Breast epithelium (tissue), 4 donors: ENCODE data around the gene PCDH9. TPM values are rescaled to one million over a fixed set of nuclear protein-coding genes. Genes with fewer than 3 reads are reported as not detected.

Source experiments
- DNase-seq, 2 donors: peaks; one replicate each; pipeline ENCODE4 v3.0.0-alpha.2; 2019; ENCODE audit warnings: low spot score in 2 of 2
- H3K27ac ChIP-seq, 2 donors: fragments of 200-600 bp; sonication (generic) in 1 of 2; one replicate each; pipeline ENCODE4 v1.5.1; 2016 to 2019; ENCODE audit warnings: mild to moderate bottlenecking in 1 of 2
- H3K27me3 ChIP-seq, 2 donors: fragments of 200-600 bp; sonication (generic) in 1 of 2; one replicate each; pipeline versions ENCODE4 v1.5.1 to v1.6.0; 2017 to 2019; ENCODE audit warnings: control low read depth in 1 of 2, mild to moderate bottlenecking in 1 of 2
- H3K36me3 ChIP-seq: fragments of 200-600 bp; one replicate; pipeline ENCODE4 v1.5.1; 2019
- H3K4me1 ChIP-seq, 2 donors: fragments of 200-600 bp; sonication (generic); one replicate each; pipeline ENCODE4 v1.5.1; 2016 to 2019; ENCODE audit warnings: control low read depth in 1 of 2
- H3K4me3 ChIP-seq, 3 donors: fragments of 200-600 bp; sonication (generic); 1 replicate in 2 of 3; 2 replicates in 1 of 3; pipeline ENCODE4 v1.5.1; 2016 to 2019; ENCODE audit warnings: mild to moderate bottlenecking in 3 of 3, moderate library complexity in 2 of 3
- H3K9me3 ChIP-seq, 2 donors: fragments of 200-600 bp; sonication (generic) in 1 of 2; one replicate each; pipeline ENCODE4 v1.5.1; 2016 to 2019; ENCODE audit warnings: control low read depth in 1 of 2
- POLR2A ChIP-seq: fragments of 450-650 bp; IDR thresholded peaks from one replicate; pipeline ENCODE4 v1.6.1; 2016; ENCODE audit warnings: antibody characterized with exemption, mild to moderate bottlenecking, moderate library complexity
- POLR2AphosphoS5 ChIP-seq, 3 donors: sonication (generic); formaldehyde crosslinking; IDR thresholded peaks; one replicate each; pipeline ENCODE4 v1.6.1; 2017; ENCODE audit warnings: antibody characterized with exemption in 3 of 3
- intact Hi-C: fragments of 100-400 bp; cut with DNase I; formaldehyde crosslinking; loops from one replicate; pipeline ENCODE4 v1.15.1; 2023; ENCODE audit warnings: low total_unique reads
- total RNA-seq, 3 donors: library from RNA; depleted of rRNA; stranded (reverse); fragments of >200 nt; gene quantifications; one replicate each; pipeline ENCODE4 v1.1.0, GENCODE V29; 2016
- TF ChIP-seq, protein P1 (sequence below), 3 donors: fragments of 450-650 bp; IDR thresholded peaks; one replicate each; pipeline ENCODE4 v1.5.1; 2016 to 2017; ENCODE audit warnings: antibody characterized with exemption in 3 of 3, mild to moderate bottlenecking in 3 of 3, moderate library complexity in 3 of 3

PCDH9 gene
- total RNA-seq, 3 donors from 2014 or later: 0.98 to 26.7 (median 3.7) TPM

- Histone ChIP-seq H3K27me3 (no peaks in the 10 kb centered on the region), H3K36me3 (no peaks in the 10 kb centered on the region), H3K9me3 (no peaks in the 10 kb centered on the region), H3K27ac (no peak overlapping the region), H3K4me3 (peak overlapping the region in 1 of 3 donors; percentile 17), H3K4me1 (no peaks in the 10 kb centered on the region)
- TF ChIP-seq POLR2AphosphoS5 (IDR thresholded peaks at IDR 0.05): no peak
- TF ChIP-seq POLR2A: no peak
- TF ChIP-seq, protein P1, sequence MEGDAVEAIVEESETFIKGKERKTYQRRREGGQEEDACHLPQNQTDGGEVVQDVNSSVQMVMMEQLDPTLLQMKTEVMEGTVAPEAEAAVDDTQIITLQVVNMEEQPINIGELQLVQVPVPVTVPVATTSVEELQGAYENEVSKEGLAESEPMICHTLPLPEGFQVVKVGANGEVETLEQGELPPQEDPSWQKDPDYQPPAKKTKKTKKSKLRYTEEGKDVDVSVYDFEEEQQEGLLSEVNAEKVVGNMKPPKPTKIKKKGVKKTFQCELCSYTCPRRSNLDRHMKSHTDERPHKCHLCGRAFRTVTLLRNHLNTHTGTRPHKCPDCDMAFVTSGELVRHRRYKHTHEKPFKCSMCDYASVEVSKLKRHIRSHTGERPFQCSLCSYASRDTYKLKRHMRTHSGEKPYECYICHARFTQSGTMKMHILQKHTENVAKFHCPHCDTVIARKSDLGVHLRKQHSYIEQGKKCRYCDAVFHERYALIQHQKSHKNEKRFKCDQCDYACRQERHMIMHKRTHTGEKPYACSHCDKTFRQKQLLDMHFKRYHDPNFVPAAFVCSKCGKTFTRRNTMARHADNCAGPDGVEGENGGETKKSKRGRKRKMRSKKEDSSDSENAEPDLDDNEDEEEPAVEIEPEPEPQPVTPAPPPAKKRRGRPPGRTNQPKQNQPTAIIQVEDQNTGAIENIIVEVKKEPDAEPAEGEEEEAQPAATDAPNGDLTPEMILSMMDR (IDR thresholded peaks at IDR 0.05): no peak
- intact Hi-C loops: no loop called here
- no peak for DNase-seq
These were observed 6.4 kb downstream of the PCDH9 start for GRCh38 chr13:67223742-67224141.

GRCh38 chr13:67223024-67223423 lies 7.1 kb downstream of the PCDH9 start:
- no peaks in the 10 kb centered on the region for H3K36me3 ChIP-seq
- no peaks in the 10 kb centered on the region for H3K4me1 ChIP-seq
- intact Hi-C loops: no loop called here
- DNase-seq: no peak
- H3K4me3 ChIP-seq: no peak overlapping the region
- H3K9me3 ChIP-seq: no peaks in the 10 kb centered on the region
- H3K27me3 ChIP-seq: no peaks in the 10 kb centered on the region
- TF ChIP-seq, protein P1 (IDR thresholded peaks at IDR 0.05): no peak
- TF ChIP-seq POLR2A: no peak
- no peak for TF ChIP-seq POLR2AphosphoS5 (IDR thresholded peaks at IDR 0.05)
- H3K27ac ChIP-seq: no peak overlapping the region

DNA sequence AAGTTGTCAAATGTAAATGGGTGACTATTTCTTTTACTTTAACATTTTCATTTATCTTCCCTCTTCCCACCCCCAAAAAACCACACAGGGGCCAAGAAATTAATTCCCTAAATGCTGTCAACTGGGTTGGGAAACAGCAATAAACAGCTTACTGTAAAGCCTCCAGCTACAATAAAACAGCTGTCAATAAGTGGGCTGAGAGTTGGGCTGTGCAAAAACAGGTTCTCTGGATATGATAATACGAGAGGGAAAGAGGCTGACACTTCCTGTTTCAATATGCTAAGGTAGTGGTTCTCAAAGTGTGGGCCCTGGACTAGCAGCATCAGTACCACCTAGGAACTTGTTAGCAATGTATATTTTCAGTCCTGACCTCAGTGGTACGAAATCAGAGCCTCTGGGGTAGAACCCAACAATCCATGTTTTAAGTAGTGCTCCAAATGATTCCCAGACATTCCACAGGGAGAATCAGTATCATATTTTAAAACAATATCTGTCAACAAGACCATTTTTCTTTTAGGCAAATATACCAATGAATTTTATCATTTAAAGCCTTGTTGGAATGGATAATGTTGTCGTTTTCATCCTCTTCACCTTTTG lies 8.4 kb downstream of the PCDH9 start:
- no peak for DNase-seq
- intact Hi-C loops: no loop called here
- no peak for TF ChIP-seq POLR2A
- H3K27me3 ChIP-seq: no peaks in the 10 kb centered on the region
- H3K9me3 ChIP-seq: no peaks in the 10 kb centered on the region
- no peaks in the 10 kb centered on the region for H3K36me3 ChIP-seq
- no peak overlapping the region for H3K4me3 ChIP-seq
- no peak overlapping the region for H3K27ac ChIP-seq
- no peaks in the 10 kb centered on the region for H3K4me1 ChIP-seq

GRCh38 chr13:67219113-67219512 lies 11.0 kb downstream of the PCDH9 start:
- Histone ChIP-seq H3K36me3 (no peaks in the 10 kb centered on the region), H3K4me1 (no peaks in the 10 kb centered on the region), H3K9me3 (no peaks in the 10 kb centered on the region), H3K27me3 (no peaks in the 10 kb centered on the region), H3K27ac (no peak overlapping the region), H3K4me3 (no peak overlapping the region)
- intact Hi-C loops: no loop called here
- DNase-seq: no peak
- TF ChIP-seq POLR2A: no peak
- TF ChIP-seq, protein P1 (IDR thresholded peaks at IDR 0.05): no peak
- TF ChIP-seq POLR2AphosphoS5 (IDR thresholded peaks at IDR 0.05): no peak

DNA sequence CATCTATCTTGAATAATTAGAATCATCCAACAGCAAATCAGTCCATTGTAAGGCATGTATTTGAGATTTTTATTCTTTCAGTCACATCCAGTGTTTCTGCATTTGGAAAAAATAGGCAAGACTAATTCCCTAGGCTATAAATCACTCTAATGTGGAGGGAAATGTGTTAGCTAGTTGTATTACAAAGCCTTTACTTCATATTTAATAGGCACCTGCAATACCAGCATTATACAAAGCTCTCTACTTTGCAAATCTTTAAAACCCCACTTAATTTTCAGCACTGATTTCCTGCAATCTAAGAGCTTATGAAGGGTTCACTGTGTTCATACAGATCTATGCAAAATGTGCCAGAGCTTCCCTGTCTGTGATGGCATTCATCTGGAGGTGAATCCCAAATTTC lies 12.3 kb downstream of the PCDH9 start:
- Histone ChIP-seq H3K4me3 (no peak overlapping the region), H3K9me3 (no peaks in the 10 kb centered on the region), H3K36me3 (no peaks in the 10 kb centered on the region), H3K27ac (no peak overlapping the region), H3K4me1 (no peaks in the 10 kb centered on the region), H3K27me3 (no peaks in the 10 kb centered on the region)
- no peak for DNase-seq
- intact Hi-C loops: no loop called here
- TF ChIP-seq POLR2AphosphoS5 (IDR thresholded peaks at IDR 0.05) (no peak), POLR2A (no peak)
- TF ChIP-seq, protein P1 (IDR thresholded peaks at IDR 0.05): no peak

GRCh38 chr13:67216864-67217263 lies 13.3 kb downstream of the PCDH9 start:
- Histone ChIP-seq H3K36me3 (no peaks in the 10 kb centered on the region), H3K4me3 (no peak overlapping the region), H3K27me3 (no peaks in the 10 kb centered on the region), H3K27ac (no peak overlapping the region), H3K4me1 (no peaks in the 10 kb centered on the region), H3K9me3 (no peaks in the 10 kb centered on the region)
- TF ChIP-seq POLR2A (no peak), POLR2AphosphoS5 (IDR thresholded peaks at IDR 0.05) (no peak)
- TF ChIP-seq, protein P1 (IDR thresholded peaks at IDR 0.05): no peak
- intact Hi-C loops: no loop called here
- DNase-seq: no peak
